GM21825 (cell line): ENCODE measurements around the gene MAPRE2.

Source experiments
- ATAC-seq: cut with Tn5 transposase; IDR thresholded peaks from one replicate; pipeline ENCODE4 v1.9.1; 2021; ENCODE audit warnings: mild to moderate bottlenecking, moderate library complexity; ENCODE audit not compliant: unreplicated experiment

Gene MAPRE2

DNA sequence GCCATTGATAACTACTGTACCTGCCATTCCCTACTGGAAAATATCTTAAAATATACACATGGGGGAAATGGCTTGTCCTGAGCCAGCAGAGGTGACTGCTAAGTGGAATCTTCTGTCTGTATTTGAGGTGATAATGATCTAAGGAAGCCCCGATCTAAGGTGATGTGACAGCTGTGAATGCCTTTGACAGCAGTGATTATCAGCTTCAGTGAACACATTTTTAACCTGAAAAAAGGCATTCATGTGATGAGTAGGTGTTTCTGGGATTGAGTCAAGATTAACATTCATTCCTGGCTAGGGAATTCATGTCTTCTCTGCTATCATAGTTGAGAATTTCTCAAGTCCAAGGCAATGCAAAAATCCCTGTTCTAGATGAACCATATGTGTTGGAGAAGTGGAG lies 9.1 kb upstream of the MAPRE2 start:
- no peak for ATAC-seq

DNA sequence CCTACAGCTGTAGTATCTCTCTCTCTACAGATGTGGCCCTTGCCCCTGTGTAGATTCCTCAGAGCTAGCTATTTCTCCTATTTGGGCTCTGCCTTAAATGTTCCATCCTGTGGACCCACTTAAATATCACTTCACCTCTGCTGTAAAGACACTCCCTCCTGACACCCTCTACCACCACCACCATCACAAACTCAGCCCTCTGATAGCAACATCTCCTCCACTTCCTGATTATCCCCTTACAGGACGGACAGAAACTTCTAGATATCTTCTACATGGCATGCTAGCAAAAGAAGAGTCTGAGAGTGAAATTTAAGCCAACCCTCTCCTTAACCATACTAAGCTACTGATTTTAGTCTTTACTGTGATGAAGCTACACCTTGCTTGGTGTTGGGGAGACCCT lies 3.2 kb upstream of the MAPRE2 start:
- no peak for ATAC-seq

DNA sequence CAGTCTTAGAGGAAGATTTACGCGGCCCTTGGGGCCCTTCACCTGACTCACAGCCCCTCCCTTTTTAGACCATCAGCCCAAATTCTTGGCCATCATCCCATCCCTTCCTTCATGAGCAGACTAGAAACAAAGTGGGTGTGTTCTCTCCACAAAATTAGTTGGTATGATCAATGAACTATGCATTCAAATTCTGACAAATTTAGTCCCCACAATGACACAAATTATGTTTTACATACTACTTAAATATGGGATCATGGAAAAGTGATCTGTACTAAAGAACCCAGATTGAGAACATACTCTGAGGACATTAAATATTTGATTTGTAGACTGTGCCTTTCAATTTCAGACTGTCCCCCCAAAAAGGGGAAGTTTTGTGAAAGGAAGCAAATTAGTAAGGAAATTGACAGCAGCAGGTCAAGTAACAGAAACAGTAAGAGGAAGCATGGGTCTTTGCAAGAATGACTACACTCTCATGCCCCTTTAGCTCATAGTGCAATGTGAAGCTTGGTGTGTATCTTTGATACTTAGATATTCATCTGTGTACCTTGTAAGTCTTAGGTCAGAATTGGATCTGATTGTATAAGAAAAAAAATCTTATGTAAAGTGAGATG lies 2.2 kb upstream of the MAPRE2 start:
- peak; percentile 23 for ATAC-seq

- ATAC-seq = no peak
Observed at GRCh38 chr18:35040638-35040987, 600 bp upstream of the MAPRE2 start.

- ATAC-seq = peak; percentile 0
Observed at GRCh38 chr18:35041815-35042387, 688 bp downstream of the MAPRE2 start.

DNA sequence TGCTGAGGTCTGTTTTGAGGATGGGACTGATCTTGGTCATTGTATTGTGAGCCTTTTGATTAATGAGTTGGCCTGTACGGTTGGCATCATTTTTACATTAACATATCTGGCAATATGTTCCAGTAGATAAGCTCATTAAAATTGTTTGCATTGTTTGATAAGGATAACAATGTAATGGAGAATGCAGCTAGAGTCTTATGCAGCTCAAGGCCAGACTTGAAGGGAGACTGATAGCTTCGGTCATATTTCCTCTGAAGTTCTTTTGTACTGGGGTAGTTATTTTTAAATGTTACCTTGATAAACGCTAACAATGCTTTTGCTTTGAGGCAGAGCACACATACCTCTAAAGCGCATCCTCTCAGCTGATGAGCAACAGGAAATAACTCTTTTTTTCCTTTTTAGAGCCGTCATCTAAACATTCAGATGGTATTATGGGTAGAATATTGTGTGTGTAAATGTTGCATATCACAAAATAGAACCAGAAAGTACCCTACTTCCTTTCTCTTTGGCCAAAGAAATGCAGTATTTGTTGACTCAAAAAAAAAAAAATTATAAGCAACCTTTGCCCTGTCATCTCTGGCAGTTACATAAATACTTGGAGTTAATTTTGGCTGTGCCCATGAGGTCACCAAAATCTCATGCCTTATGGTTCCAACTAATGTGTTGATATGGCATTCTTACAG lies 1.3 kb downstream of the MAPRE2 start:
- ATAC-seq = no peak

- no peak for ATAC-seq
Observed at GRCh38 chr18:35043207-35043606, 2.0 kb downstream of the MAPRE2 start.

DNA sequence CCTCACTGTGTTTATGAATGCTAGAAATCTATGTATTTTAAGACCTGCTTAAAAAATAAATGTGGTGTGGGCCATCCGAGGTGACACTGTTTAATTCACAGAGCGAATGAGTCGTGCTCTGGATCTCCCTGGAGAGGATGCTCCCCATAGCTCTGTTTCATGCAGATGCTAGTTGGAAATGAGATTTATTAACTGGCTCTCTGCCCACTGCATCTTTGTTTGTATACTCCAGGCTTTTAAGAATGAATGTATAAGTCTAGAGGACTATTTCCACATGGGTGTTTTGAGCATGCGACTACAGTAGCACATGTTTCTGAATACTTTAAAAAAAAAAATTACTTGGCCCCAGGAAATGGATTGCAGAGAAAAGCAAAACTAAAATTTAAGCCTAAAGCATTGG lies 3.9 kb downstream of the MAPRE2 start:
- ATAC-seq = no peak

GRCh38 chr18:35045806-35046205 lies 4.6 kb downstream of the MAPRE2 start:
- ATAC-seq = no peak

GRCh38 chr18:35047697-35048292 lies 6.6 kb downstream of the MAPRE2 start:
- ATAC-seq = no peak

- ATAC-seq = peak; percentile 20
Observed at GRCh38 chr18:35049111-35050027, 8.2 kb downstream of the MAPRE2 start.

GRCh38 chr18:35050028-35050546 lies 8.9 kb downstream of the MAPRE2 start:
- ATAC-seq = peak; percentile 31

- ATAC-seq = no peak
Observed at GRCh38 chr18:35050705-35051195, 9.5 kb downstream of the MAPRE2 start.

- no peak for ATAC-seq
Observed at GRCh38 chr18:35051641-35052377, 10.6 kb downstream of the MAPRE2 start.

DNA sequence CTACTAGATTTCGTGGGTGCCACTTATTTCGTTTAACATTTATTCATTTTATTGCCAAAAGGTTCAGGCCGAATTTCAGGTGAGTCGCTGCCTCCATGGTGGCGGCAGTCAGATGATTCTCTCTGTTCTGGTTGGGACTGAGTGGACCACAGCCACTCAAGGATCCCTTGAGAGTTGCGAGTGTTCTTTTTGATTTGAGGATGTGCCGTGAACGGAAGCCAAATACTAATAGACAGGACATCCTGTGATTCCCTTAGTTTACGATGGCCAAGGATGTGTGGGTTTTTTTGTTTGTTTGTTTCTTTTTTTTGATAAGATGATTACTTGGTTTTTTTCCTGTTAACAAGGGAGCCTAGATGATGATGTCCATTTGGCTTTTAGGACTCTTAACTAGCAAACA lies 13.2 kb downstream of the MAPRE2 start:
- ATAC-seq = no peak

- ATAC-seq = no peak
Observed at GRCh38 chr18:35055105-35055504, 13.9 kb downstream of the MAPRE2 start.

GRCh38 chr18:35055726-35056125 lies 14.5 kb downstream of the MAPRE2 start:
- no peak for ATAC-seq

DNA sequence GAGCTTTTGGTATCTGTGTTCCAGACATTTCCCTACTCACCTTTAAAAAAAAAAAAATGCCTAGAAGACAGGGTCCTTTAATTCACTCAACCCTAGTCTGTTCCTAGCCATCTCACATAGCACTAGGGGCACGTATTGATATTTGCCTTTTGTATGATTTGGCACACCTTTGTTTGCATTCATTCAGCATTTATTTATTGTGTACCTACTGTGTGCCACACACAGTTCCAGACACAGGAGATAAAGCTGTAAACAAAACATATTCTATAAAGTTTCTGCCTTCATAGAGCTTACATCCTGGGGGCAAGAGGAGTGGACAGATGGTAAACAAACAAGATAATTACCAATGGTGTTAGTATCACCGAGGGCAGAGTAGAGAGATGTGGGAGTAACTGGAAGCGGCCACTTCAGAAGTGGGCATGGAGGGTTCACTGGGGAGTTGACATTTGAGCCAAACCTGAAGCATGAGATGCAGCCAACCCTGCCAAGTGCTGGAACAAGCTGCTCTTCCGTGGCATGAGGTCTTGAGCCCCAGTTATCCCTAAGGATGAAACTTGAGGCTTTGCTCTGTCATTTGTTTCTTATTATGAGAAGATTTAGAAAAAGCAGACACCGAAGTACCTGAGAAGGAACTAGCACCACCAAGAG lies 18.2 kb downstream of the MAPRE2 start:
- ATAC-seq = no peak

DNA sequence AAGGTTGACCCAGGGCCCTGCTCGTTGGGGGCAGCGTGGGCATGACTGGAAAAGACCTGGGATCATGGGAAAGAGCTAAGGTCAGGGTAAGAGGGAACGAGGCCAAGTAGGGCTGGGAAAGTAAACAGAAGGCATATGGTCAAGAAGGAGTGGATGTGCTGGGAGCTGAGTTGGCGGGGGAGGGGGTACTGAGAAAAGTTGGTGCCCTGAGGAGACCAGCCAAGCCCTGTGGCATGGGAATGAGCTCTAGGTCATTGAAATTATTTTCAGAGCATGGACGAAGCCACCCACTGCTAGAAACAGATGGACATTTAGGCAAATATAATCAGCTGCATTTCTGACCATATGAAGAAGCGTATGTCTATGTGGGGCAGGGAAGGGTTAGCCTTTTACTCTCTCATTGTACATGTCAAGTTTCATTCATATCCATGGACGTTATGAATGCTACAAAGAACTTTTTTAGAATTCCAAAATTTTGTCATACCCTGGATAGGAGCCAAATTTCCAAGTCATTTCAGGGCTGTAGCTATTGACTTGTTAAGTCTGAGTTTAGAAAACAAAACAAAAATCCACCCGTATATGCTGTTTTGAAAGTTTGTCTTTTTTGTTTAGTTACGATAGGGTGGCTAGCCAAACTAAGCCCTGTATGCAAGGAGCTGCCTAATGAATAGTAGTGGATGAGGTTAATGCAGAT lies 19.1 kb downstream of the MAPRE2 start:
- no peak for ATAC-seq
